HG03571 (cell line): ENCODE data around the gene TNFRSF1B.

Source experiments
- ATAC-seq: cut with Tn5 transposase; IDR thresholded peaks from one replicate; pipeline ENCODE4 v1.9.1; 2021; ENCODE audit not compliant: unreplicated experiment

Gene TNFRSF1B

GRCh38 chr1:12174924-12175810, 8.4 kb downstream of the TNFRSF1B start:
- no peak for ATAC-seq

GRCh38 chr1:12176298-12177118, 9.7 kb downstream of the TNFRSF1B start:
- ATAC-seq = no peak

GRCh38 chr1:12177156-12177998, 10.6 kb downstream of the TNFRSF1B start:
- ATAC-seq = no peak

GRCh38 chr1:12177999-12178441, 11.2 kb downstream of the TNFRSF1B start:
- no peak for ATAC-seq

DNA sequence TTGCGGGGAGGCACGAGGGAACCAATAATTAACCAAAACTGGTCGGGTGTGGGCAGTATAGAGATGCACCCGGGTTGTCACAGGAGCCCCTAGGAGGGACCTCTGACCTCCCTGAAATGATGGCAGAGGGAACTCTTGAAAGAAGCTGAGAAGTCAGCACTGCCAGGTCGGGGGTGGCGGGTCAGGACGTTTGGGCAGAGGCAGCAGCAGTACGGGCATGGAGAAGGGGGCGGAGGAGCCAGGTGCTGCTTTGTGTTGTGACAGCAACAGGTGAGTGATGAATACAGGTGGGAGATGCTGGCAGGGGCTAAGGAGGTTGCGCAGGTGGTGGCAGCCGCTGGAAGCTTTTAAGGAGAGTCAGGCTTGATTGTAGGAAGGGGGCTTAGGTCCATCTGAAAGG, 11.7 kb downstream of the TNFRSF1B start:
- ATAC-seq = no peak

DNA sequence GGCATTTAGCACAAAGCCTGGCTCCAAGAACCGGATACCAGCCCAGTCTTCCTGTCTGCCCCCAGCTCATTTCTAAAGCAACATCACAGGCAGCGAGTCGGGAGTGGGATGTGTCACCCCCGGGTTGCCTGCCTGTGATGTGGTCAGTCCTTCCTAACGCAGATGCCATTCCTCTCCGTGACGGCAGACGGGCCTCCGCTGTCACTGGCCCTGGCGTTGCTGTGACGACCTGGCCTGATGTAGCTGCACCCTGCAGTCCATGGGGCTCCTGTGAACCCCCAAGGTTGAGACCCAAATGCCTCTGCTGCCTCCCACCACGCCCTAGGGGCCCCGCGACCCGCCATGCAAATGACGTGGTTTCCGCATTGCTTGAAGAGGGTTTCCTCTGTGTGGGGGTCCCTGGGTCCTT, 12.3 kb downstream of the TNFRSF1B start:
- no peak for ATAC-seq

GRCh38 chr1:12179676-12180075, 12.9 kb downstream of the TNFRSF1B start:
- ATAC-seq = no peak

DNA sequence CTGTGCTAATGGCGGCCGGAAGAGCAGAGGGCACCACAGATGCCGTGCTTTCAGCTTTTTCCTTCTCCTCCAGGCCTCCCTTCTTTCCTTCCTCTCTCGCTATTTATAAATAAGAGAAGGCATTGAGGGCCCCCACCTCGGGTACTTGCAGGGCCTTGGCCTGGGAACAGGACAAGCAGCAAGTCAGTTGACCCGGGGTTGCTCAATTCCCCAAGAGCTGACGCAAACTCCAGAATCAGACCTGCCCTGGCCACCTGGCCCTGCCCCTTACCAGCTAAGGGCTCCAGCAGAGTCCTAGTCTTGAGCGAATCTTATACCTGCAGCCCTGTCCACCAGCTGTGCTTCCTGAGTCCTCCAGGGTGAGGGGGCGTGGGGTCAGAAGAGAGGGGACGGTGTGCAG, 13.5 kb downstream of the TNFRSF1B start:
- no peak for ATAC-seq

DNA sequence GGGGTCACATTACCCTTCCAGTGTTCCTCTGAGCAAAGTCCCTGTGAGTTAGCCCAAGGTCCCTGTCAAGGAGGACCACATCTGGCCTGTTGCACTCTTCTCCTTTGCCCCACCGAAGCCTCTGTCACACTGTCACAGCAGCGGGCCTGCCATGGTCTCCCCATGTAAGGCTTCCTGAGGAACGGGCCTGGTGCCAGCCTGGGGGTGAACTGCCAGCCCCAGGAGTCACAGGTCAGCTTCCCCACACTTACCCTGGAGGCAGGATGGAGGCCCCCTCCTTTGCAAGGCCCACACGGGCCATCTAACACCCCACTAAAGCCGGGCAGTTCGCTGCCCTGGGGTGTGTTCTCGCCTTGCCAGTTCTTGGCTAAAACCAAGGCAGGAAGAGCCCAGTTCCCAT, 14.1 kb downstream of the TNFRSF1B start:
- ATAC-seq = no peak

DNA sequence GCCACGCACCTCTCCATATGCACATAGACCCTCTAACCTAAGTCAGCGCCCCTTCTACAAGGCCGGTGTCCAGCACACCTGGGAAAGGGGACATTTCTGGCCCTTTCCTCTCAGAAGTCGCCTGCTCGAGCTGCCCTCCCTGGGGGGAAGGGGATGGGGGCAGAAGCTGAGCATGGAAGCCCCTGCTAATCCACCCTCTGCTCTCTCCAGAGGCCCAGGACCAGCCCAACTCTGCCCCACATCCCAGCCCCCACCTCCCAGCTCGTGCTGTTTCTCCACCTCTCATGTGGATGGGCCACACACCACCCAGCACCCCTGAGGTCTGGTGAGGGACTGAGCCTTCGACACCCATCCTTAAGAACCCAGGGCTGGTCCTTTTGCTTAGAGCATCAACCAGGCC, 14.8 kb downstream of the TNFRSF1B start:
- ATAC-seq = no peak

GRCh38 chr1:12182410-12182984, 15.7 kb downstream of the TNFRSF1B start:
- ATAC-seq = no peak

GRCh38 chr1:12183095-12183794, 16.5 kb downstream of the TNFRSF1B start:
- ATAC-seq = no peak

- ATAC-seq = no peak
Measured at GRCh38 chr1:12184008-12184681, 17.4 kb downstream of the TNFRSF1B start.

DNA sequence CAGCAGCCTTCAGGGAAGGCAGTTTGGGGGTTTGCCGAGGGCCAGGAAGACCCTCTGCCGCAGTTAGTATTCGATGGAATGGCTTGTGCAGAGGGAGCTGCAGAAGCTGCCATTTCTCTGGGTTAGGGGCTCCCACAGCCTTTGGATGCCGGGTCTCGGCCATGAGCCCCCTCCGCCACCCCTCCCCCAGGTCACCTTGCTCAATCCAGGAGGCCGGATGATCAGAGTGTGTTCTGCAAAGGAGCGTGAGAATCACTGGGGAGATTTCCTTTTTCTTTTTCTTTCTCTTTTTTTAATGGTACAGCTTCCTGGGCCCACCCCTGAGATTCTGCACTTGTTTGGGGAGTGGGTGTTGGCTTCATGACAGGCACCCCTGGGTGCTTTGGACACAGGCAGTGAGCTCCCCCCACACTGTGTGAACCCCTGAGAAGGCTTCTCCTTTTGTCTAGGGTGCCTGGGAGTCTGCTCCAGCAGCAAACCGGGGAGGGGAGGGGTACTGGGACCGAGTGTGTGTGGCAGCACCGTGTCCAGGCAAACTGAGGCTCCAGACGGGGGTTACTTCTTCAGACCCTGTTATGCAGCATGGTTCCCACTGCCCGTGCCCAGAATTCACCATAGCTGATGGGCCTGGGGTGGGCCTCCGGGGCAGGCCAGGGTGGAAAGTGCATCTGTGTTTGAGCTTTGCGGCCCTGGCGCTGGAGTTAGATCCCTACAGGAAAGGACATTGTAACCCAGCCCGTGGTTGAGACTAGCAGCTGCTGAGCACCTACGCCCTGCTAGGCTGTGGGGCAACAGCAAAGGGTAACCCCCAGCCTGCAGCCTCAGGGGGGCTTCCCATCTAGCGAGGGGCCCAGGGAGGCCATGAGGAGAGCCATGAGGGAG, 18.5 kb downstream of the TNFRSF1B start:
- no peak for ATAC-seq

- no peak for ATAC-seq
Measured at GRCh38 chr1:12185918-12186678, 19.3 kb downstream of the TNFRSF1B start.

DNA sequence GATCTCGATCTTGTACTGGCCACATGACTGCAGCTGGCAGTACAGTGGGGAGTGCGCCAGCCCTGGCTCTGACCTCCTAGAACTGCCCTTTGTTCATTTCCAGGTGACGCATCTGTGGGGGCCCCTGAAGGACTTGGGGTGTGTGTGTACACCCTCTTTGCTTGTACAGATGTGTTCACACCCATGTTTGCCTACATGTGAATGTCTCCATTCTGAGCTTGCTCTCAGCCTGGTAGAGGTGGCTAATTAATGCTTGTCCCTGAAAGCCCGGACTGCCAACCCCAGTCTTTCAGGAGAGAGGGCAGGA, 19.8 kb downstream of the TNFRSF1B start:
- ATAC-seq = no peak

GRCh38 chr1:12188115-12188514, 21.3 kb downstream of the TNFRSF1B start:
- ATAC-seq = no peak
